SU-DHL-6 (cell line): Measurements from ENCODE around the gene RILPL2.

Experiments used
- H2AFZ ChIP-seq: fragments of 200-600 bp; sonication (generic); 2 replicates; pipeline ENCODE4 v1.6.1; 2014; ENCODE audit warnings: low read depth, mild to moderate bottlenecking, moderate library complexity, mixed read lengths, antibody characterized with exemption, low read length; ENCODE audit not compliant: severe bottlenecking
- H3F3A ChIP-seq: fragments of 200-600 bp; shearing (Covaris generic); 2 replicates; pipeline ENCODE4 v1.6.0; 2016; ENCODE audit warnings: antibody characterized with exemption, mild to moderate bottlenecking; ENCODE audit not compliant: insufficient read depth
- H3K27ac ChIP-seq: fragments of 200-600 bp; sonication (generic); 2 replicates; pipeline ENCODE4 v1.5.1; 2016; ENCODE audit warnings: low read depth, mild to moderate bottlenecking, low read length, moderate library complexity, mixed read lengths
- H3K27me3 ChIP-seq: fragments of 200-600 bp; sonication (generic), shearing (Covaris generic); 2 replicates; pipeline ENCODE4 v1.6.0; 2014; ENCODE audit warnings: mild to moderate bottlenecking, low read length
- H3K36me3 ChIP-seq: fragments of 200-600 bp; sonication (generic); 2 replicates; pipeline ENCODE4 v1.6.1; 2014; ENCODE audit warnings: mild to moderate bottlenecking, low read length, mixed read lengths
- H3K4me2 ChIP-seq: fragments of 300-600, 200-600 bp; shearing (Covaris generic), sonication (generic); 2 replicates; pipeline ENCODE4 v1.6.0; 2014; ENCODE audit warnings: low read length, low read depth, mild to moderate bottlenecking; ENCODE audit not compliant: poor library complexity, severe bottlenecking
- H3K4me3 ChIP-seq: fragments of 200-600 bp; sonication (generic); 2 replicates; pipeline ENCODE4 v1.5.1; 2014; ENCODE audit warnings: antibody characterized with exemption, low read length, mild to moderate bottlenecking, mixed read lengths; ENCODE audit not compliant: insufficient read depth, poor library complexity, severe bottlenecking
- H3K79me2 ChIP-seq: fragments of 200-600 bp; sonication (generic); 2 replicates; pipeline ENCODE4 v1.6.1; 2014; ENCODE audit warnings: mild to moderate bottlenecking, low read length, moderate library complexity; ENCODE audit not compliant: insufficient read depth
- H3K9ac ChIP-seq: fragments of 200-600 bp; sonication (generic); 2 replicates; pipeline ENCODE4 v1.7.0; 2014; ENCODE audit warnings: mild to moderate bottlenecking, low read length
- H3K9me2 ChIP-seq: fragments of 200-600 bp; sonication (generic); replicated peaks from 2 replicates; pipeline ENCODE4 v1.6.1; 2014; ENCODE audit warnings: low read length; ENCODE audit not compliant: insufficient read depth
- H3K9me3 ChIP-seq: fragments of 200-600 bp; sonication (generic); 2 replicates; pipeline ENCODE4 v1.6.1; 2014; ENCODE audit warnings: low read length, mixed read lengths; ENCODE audit not compliant: insufficient read depth
- H4K20me1 ChIP-seq: fragments of 200-600 bp; sonication (generic); 2 replicates; pipeline ENCODE4 v1.6.1; 2014; ENCODE audit warnings: low read depth, mild to moderate bottlenecking, antibody characterized with exemption, low read length, moderate library complexity, mixed read lengths
- EZH2phosphoT487 ChIP-seq: fragments of 200-600 bp; sonication (generic), shearing (Covaris generic); conservative IDR thresholded peaks from 2 replicates; pipeline ENCODE4 v1.6.1; 2018; ENCODE audit warnings: mild to moderate bottlenecking, antibody characterized with exemption, low read length, moderate library complexity, mixed read lengths
- TF ChIP-seq, protein P1 (sequence below): fragments of 200-600 bp; sonication (generic); IDR thresholded peaks from one replicate; pipeline ENCODE4 v1.5.1; 2017; ENCODE audit warnings: antibody characterized with exemption, mild to moderate bottlenecking, low read length, moderate library complexity; ENCODE audit not compliant: insufficient read depth, poor library complexity, severe bottlenecking

RILPL2 gene

DNA sequence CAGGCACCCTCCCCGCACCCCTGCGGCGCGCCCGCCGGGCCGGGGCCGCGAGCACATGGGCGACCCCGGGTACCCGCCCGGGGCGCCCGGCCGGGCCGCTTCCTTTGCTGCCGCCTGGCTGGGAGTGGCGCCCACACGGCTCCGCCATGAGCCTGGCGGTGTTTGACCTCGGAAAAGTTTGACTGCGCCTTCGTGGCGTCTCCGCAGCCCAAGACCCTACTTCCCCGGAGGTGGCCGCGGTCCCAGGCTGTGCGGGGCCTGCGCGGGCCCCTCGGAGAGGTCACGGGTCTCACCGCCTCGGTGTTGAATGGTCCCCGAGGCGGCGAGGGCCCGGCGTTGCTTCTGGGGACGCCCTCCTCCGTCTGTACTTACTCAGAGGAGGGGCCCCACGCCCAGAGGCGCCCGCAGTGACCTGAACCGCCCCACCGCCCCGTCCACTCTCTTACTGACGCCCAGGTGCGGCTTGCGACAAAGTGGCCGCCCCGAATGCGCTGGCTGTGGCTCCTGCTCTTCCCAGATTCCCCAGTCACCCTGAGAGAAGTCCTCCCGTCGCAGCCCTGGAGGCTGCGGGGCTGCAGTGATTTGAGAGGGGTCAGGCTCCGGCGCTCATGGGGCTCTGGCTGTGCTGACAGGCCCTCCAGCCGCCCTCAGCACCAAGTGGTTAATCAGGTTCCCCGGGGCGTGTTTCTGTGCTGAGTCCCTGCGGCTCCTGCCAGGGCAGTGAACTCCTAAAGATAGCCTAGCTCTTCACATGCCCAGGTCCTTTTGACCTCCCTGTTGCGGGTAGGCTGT lies 46.7 kb downstream of the RILPL2 start:
- H3K4me3 ChIP-seq = peak overlapping the region; percentile 58
- no peaks in the 10 kb centered on the region for H3K27me3 ChIP-seq
- no peaks in the 10 kb centered on the region for H4K20me1 ChIP-seq
- TF ChIP-seq, protein P1, sequence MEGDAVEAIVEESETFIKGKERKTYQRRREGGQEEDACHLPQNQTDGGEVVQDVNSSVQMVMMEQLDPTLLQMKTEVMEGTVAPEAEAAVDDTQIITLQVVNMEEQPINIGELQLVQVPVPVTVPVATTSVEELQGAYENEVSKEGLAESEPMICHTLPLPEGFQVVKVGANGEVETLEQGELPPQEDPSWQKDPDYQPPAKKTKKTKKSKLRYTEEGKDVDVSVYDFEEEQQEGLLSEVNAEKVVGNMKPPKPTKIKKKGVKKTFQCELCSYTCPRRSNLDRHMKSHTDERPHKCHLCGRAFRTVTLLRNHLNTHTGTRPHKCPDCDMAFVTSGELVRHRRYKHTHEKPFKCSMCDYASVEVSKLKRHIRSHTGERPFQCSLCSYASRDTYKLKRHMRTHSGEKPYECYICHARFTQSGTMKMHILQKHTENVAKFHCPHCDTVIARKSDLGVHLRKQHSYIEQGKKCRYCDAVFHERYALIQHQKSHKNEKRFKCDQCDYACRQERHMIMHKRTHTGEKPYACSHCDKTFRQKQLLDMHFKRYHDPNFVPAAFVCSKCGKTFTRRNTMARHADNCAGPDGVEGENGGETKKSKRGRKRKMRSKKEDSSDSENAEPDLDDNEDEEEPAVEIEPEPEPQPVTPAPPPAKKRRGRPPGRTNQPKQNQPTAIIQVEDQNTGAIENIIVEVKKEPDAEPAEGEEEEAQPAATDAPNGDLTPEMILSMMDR = no peak
- no peak for TF ChIP-seq EZH2phosphoT487
- peaks cover 13% of the 10 kb centered on the region for H3F3A ChIP-seq
- H3K27ac ChIP-seq = peak overlapping the region; percentile 56
- H3K79me2 ChIP-seq = peaks cover 12% of the 10 kb centered on the region
- no peaks in the 10 kb centered on the region for H3K9me2 ChIP-seq
- peak overlapping the region; percentile 65 for H3K9ac ChIP-seq
- H3K4me2 ChIP-seq = peak overlapping the region; percentile 54
- no peaks in the 10 kb centered on the region for H3K9me3 ChIP-seq
- peak overlapping the region; percentile 7 for H2AFZ ChIP-seq
- H3K36me3 ChIP-seq = 0 out of 2 replicates have a peak, but pooled peaks cover 4% of the 10 kb centered on the region

DNA sequence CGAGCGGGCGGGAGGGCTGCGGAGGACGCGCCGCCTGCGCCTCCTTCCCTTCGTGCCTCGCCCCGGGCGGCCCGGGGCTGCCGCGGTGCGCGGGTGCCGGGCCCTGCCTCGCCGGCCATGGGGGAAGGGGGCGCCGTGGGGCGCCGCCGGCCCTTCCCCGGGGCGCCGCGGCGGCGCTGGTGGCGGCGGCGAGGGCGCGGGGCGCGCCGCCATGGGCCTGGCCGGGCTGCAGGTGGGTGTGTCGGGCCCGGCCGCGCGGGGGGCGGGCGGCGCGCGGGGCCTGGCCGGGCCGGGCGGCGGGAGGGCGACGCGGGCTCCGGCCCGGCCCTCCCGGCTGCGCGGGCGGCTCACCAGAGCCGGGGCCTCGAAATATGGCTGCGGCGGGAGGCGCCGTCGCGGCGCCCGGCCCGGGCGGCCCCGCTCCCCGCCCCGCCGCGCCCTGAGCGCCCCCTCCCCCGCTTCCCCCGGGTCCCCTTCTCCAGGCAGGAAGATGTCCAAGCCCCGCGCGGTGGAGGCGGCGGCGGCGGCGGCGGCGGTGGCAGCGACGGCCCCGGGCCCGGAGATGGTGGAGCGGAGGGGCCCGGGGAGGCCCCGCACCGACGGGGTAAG lies 47.4 kb downstream of the RILPL2 start:
- Histone ChIP-seq H3K9me3 (no peaks in the 10 kb centered on the region), H3K9me2 (no peaks in the 10 kb centered on the region), H3F3A (peaks cover 13% of the 10 kb centered on the region), H2AFZ (no peak overlapping the region), H3K4me3 (peak overlapping the region; percentile 58), H3K27ac (peak overlapping the region; percentile 56), H4K20me1 (no peaks in the 10 kb centered on the region), H3K79me2 (peaks cover 12% of the 10 kb centered on the region), H3K4me2 (peak overlapping the region; percentile 54), H3K27me3 (no peaks in the 10 kb centered on the region), H3K9ac (peak overlapping the region; percentile 65), H3K36me3 (0 out of 2 replicates have a peak, but pooled peaks cover 4% of the 10 kb centered on the region)
- TF ChIP-seq, protein P1 = no peak
- TF ChIP-seq EZH2phosphoT487 = no peak

DNA sequence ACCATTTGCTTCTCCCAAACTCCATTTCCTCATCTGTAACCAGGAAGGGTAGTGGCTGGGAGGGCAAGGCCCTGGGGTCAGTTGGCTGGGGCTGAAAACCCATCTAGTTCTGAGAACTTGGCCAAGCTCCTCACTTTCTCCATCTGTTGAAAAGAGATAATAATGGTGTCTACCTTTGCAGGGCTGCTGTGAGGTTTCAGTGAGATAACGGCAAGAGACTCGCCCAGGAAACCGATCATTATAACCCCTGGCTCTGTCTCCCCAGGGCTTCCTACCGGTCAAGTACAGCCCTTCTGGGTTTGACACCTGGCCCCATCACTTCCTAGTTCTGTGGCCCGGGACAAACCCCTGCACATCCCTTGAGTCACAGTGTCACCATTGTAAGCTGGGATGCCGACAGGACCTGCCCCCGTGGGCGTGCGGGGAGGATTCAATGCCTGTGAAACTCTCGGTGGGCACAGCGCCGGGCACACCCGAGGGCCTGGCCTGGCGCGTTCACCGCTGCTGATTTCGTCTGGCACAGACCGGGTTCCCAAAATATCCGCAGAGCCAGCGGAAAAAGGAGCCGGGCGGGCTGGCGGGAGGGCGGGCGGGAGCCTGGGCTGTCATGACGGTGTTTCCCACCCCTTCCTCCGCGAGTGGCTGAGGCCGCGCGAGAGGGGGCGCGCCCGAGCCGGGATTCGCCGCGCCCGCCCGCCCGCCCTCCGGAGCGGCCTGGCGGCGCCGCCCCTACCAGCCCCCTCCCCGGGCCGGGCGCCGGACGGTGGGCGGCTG lies 48.1 kb downstream of the RILPL2 start:
- peak overlapping the region; percentile 54 for H2AFZ ChIP-seq
- peaks cover 12% of the 10 kb centered on the region for H3K79me2 ChIP-seq
- TF ChIP-seq, protein P1 = no peak
- no peak for TF ChIP-seq EZH2phosphoT487
- peak overlapping the region; percentile 57 for H3K27ac ChIP-seq
- H3K9ac ChIP-seq = peak overlapping the region; percentile 76
- no peaks in the 10 kb centered on the region for H3K9me2 ChIP-seq
- 0 out of 2 replicates have a peak, but pooled peaks cover 4% of the 10 kb centered on the region for H3K36me3 ChIP-seq
- no peaks in the 10 kb centered on the region for H3K9me3 ChIP-seq
- peak overlapping the region; percentile 82 for H3K4me2 ChIP-seq
- no peaks in the 10 kb centered on the region for H3K27me3 ChIP-seq
- H3K4me3 ChIP-seq = peak overlapping the region; percentile 71
- no peaks in the 10 kb centered on the region for H4K20me1 ChIP-seq
- H3F3A ChIP-seq = peaks cover 13% of the 10 kb centered on the region
